HepG2 (cell line): ENCODE data around the gene TRIO. TPM values are rescaled to one million over a fixed set of nuclear protein-coding genes. Genes with fewer than 3 reads are reported as not detected.
A peak's percentile ranks its signal among the peaks of the same experiment; 100 is the strongest.

Experiments used
- ERF ChIP-seq: IDR thresholded peaks from 2 replicates; pipeline ENCODE4 v1.6.1; 2018; ENCODE audit warnings: missing biosample characterization, missing genetic modification reagents
- ETV5 ChIP-seq: IDR thresholded peaks from 2 replicates; pipeline ENCODE4 v1.6.1; 2018; ENCODE audit warnings: missing biosample characterization, missing genetic modification reagents, inconsistent platforms, borderline replicate concordance
- HMGA1 ChIP-seq: sonication (generic); formaldehyde crosslinking; conservative IDR thresholded peaks from 2 replicates; pipeline ENCODE4 v1.4.0; 2020; ENCODE audit warnings: missing genetic modification reagents
- IRX3 ChIP-seq: sonication (generic); formaldehyde crosslinking; IDR thresholded peaks from 2 replicates; pipeline ENCODE4 v1.8.1; 2023; ENCODE audit warnings: mild to moderate bottlenecking, low read depth, missing genetic modification reagents, borderline replicate concordance
- PHF21A ChIP-seq: sonication (generic); formaldehyde crosslinking; IDR thresholded peaks from 2 replicates; pipeline ENCODE4 v1.5.0; 2020; ENCODE audit warnings: mild to moderate bottlenecking, missing genetic modification reagents
- POLR2AphosphoS2 ChIP-seq: IDR thresholded peaks from 2 replicates; pipeline ENCODE4 v1.6.1; 2011; ENCODE audit warnings: low read depth, low read length, improper control_type of control experiment
- ZNF136 ChIP-seq: sonication (generic); formaldehyde crosslinking; IDR thresholded peaks from 2 replicates; pipeline ENCODE4 v1.8.1; 2022; ENCODE audit warnings: low read depth, mild to moderate bottlenecking, moderate library complexity, missing genetic modification reagents
- ZNF331 ChIP-seq: sonication (generic); formaldehyde crosslinking; IDR thresholded peaks from 2 replicates; pipeline ENCODE4 v1.4.0; 2020; ENCODE audit warnings: missing genetic modification reagents
- polyA plus RNA-seq, 8 experiments: library from polyadenylated mRNA; depleted of rRNA in 3 of 8; stranded (reverse) in 7 of 8; unstranded in 1 of 8; fragments of >200 nt; fragmentation: Illumina TruSeq in 4 of 8; extraction: Trizol in 4 of 8; gene quantifications; 2 replicates each; pipeline versions ENCODE4 v1.2.1 to v1.2.3, GENCODE V29; 2011 to 2016; ENCODE audit warnings: low read depth in 4 of 8, missing spikeins in 1 of 8, mixed read lengths in 1 of 8; ENCODE audit not compliant: insufficient read depth in 1 of 8
- total RNA-seq, 5 experiments: library from RNA; depleted of rRNA; stranded (reverse); fragments of >200 nt; fragmentation: Illumina TruSeq; extraction: Trizol; gene quantifications; 2 replicates each; pipeline ENCODE4 v1.2.3, GENCODE V29; 2016; ENCODE audit warnings: low read depth in 1 of 5
- TF ChIP-seq, protein P1 (sequence below): sonication (generic); formaldehyde crosslinking; IDR thresholded peaks from 2 replicates; pipeline ENCODE4 v1.4.0; 2020; ENCODE audit warnings: low read depth, missing genetic modification reagents
- TF ChIP-seq, protein P2 (sequence below): sonication (generic); formaldehyde crosslinking; IDR thresholded peaks from 2 replicates; pipeline ENCODE4 v1.5.1; 2020; ENCODE audit warnings: missing genetic modification reagents, mild to moderate bottlenecking, borderline replicate concordance
- TF ChIP-seq, protein P3 (sequence below), 2 experiments: sonication (generic) in 1 of 2; formaldehyde crosslinking in 1 of 2; IDR thresholded peaks; 2 replicates each; pipeline versions ENCODE4 v1.6.1 to v1.9.0; 2014 to 2022; ENCODE audit warnings: antibody characterized with exemption in 1 of 2, borderline replicate concordance in 1 of 2, inconsistent platforms in 1 of 2, low read depth in 1 of 2, missing genetic modification reagents in 1 of 2
- TF ChIP-seq, protein P4 (sequence below): sonication (generic); formaldehyde crosslinking; IDR thresholded peaks from 2 replicates; pipeline ENCODE4 v1.5.0; 2020; ENCODE audit warnings: mild to moderate bottlenecking, missing genetic modification reagents
- TF ChIP-seq, protein P5 (sequence below): sonication (generic); formaldehyde crosslinking; IDR thresholded peaks from 2 replicates; pipeline ENCODE4 v1.5.1; 2020; ENCODE audit warnings: missing genetic modification reagents, mild to moderate bottlenecking, borderline replicate concordance

TRIO gene
- total and polyA plus RNA-seq, 2 of the 13 experiments (the other 11 are each of a cell fraction or from before 2014, with no cell fraction given) = 45.2 to 45.9 TPM

DNA sequence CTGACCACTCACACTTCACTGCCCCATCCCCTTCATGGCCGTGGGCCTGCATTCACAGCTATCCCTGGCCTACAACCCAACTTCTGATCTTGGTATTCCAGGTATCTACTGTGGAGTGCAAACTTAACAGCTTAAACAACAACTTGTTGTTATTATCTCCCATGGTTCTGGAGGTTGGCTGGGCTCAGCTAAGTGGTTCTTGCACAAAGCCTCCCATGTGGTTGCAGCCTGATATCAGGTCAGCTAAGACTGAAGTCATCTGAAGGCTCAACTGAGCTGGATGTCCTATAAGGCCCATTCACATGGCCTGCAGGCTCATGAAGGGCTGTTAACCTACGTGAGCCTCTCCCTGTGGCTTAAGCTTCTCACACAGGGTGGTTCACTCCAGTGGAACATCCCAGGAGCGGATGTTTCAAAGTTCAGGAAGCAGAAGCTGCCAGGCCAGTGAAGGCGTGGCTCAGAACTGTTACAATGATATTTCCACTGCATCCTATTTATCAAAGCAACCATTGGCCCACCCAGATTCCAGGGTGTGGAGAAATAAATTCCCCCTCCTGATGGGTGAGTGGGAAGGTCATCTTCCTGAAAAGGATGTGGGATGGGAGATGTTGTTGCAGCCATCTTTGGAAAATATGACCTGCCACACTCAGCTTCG, 30.0 kb upstream of the TRIO start (continued):
- TF ChIP-seq, protein P1, sequence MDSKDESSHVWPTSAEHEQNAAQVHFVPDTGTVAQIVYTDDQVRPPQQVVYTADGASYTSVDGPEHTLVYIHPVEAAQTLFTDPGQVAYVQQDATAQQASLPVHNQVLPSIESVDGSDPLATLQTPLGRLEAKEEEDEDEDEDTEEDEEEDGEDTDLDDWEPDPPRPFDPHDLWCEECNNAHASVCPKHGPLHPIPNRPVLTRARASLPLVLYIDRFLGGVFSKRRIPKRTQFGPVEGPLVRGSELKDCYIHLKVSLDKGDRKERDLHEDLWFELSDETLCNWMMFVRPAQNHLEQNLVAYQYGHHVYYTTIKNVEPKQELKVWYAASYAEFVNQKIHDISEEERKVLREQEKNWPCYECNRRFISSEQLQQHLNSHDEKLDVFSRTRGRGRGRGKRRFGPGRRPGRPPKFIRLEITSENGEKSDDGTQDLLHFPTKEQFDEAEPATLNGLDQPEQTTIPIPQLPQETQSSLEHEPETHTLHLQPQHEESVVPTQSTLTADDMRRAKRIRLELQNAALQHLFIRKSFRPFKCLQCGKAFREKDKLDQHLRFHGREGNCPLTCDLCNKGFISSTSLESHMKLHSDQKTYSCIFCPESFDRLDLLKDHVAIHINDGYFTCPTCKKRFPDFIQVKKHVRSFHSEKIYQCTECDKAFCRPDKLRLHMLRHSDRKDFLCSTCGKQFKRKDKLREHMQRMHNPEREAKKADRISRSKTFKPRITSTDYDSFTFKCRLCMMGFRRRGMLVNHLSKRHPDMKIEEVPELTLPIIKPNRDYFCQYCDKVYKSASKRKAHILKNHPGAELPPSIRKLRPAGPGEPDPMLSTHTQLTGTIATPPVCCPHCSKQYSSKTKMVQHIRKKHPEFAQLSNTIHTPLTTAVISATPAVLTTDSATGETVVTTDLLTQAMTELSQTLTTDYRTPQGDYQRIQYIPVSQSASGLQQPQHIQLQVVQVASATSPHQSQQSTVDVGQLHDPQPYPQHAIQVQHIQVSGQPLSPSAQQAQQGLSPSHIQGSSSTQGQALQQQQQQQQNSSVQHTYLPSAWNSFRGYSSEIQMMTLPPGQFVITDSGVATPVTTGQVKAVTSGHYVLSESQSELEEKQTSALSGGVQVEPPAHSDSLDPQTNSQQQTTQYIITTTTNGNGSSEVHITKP (CRISPR knock-in tag) = peak; percentile 93
- TF ChIP-seq, protein P2, sequence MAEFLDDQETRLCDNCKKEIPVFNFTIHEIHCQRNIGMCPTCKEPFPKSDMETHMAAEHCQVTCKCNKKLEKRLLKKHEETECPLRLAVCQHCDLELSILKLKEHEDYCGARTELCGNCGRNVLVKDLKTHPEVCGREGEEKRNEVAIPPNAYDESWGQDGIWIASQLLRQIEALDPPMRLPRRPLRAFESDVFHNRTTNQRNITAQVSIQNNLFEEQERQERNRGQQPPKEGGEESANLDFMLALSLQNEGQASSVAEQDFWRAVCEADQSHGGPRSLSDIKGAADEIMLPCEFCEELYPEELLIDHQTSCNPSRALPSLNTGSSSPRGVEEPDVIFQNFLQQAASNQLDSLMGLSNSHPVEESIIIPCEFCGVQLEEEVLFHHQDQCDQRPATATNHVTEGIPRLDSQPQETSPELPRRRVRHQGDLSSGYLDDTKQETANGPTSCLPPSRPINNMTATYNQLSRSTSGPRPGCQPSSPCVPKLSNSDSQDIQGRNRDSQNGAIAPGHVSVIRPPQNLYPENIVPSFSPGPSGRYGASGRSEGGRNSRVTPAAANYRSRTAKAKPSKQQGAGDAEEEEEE (CRISPR knock-in tag) = no peak
- TF ChIP-seq IRX3 (CRISPR knock-in tag) = no peak
- TF ChIP-seq PHF21A = no peak
- TF ChIP-seq ETV5 (CRISPR knock-in tag) = peak; percentile 65; the same call in 1 of the 2 replicates
- TF ChIP-seq ERF (CRISPR knock-in tag) = no peak
- no peak for TF ChIP-seq POLR2AphosphoS2
- TF ChIP-seq ZNF331 = peak; percentile 85
- TF ChIP-seq, protein P3, sequence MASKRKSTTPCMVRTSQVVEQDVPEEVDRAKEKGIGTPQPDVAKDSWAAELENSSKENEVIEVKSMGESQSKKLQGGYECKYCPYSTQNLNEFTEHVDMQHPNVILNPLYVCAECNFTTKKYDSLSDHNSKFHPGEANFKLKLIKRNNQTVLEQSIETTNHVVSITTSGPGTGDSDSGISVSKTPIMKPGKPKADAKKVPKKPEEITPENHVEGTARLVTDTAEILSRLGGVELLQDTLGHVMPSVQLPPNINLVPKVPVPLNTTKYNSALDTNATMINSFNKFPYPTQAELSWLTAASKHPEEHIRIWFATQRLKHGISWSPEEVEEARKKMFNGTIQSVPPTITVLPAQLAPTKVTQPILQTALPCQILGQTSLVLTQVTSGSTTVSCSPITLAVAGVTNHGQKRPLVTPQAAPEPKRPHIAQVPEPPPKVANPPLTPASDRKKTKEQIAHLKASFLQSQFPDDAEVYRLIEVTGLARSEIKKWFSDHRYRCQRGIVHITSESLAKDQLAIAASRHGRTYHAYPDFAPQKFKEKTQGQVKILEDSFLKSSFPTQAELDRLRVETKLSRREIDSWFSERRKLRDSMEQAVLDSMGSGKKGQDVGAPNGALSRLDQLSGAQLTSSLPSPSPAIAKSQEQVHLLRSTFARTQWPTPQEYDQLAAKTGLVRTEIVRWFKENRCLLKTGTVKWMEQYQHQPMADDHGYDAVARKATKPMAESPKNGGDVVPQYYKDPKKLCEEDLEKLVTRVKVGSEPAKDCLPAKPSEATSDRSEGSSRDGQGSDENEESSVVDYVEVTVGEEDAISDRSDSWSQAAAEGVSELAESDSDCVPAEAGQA (IDR thresholded peaks at IDR 0.05; ENCODE audit: low read depth) = no peak
- TF ChIP-seq, protein P3 (CRISPR knock-in tag; IDR thresholded peaks at IDR 0.05; ENCODE audit: borderline replicate concordance) = no peak
- TF ChIP-seq HMGA1 (CRISPR knock-in tag) = no peak
- TF ChIP-seq, protein P4, sequence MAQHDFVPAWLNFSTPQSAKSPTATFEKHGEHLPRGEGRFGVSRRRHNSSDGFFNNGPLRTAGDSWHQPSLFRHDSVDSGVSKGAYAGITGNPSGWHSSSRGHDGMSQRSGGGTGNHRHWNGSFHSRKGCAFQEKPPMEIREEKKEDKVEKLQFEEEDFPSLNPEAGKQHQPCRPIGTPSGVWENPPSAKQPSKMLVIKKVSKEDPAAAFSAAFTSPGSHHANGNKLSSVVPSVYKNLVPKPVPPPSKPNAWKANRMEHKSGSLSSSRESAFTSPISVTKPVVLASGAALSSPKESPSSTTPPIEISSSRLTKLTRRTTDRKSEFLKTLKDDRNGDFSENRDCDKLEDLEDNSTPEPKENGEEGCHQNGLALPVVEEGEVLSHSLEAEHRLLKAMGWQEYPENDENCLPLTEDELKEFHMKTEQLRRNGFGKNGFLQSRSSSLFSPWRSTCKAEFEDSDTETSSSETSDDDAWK (CRISPR knock-in tag) = no peak
- TF ChIP-seq, protein P5, sequence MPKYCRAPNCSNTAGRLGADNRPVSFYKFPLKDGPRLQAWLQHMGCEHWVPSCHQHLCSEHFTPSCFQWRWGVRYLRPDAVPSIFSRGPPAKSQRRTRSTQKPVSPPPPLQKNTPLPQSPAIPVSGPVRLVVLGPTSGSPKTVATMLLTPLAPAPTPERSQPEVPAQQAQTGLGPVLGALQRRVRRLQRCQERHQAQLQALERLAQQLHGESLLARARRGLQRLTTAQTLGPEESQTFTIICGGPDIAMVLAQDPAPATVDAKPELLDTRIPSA = no peak
- no peak for TF ChIP-seq ZNF136 (CRISPR knock-in tag)
